Activated B cell treated with CpG ODN at 0.5 μM for 24 hours (primary cell): ENCODE measurements around the gene GIT2. TPM values are rescaled to one million over a fixed set of nuclear protein-coding genes. Genes with fewer than 3 reads are reported as not detected.

Source experiments
- ATAC-seq: fragments of 200-7000 bp; cut with Tn5 transposase; one replicate; pipeline ENCODE4 v1.10.0; 2021; ENCODE audit warnings: low read depth, mild to moderate bottlenecking, moderate library complexity
- CTCF ChIA-PET: fragments of 350-600 bp; sonication (Branson Sonifier 250); formaldehyde crosslinking; loops from one replicate; lab custom pipeline; 2021; ENCODE audit warnings: antibody characterized with exemption; lab: Charles Lee
- POLR2A ChIA-PET: fragments of 350-600 bp; sonication (Branson Sonifier 250); formaldehyde crosslinking; loops from one replicate; lab custom pipeline; 2021; ENCODE audit warnings: antibody characterized with exemption; lab: Charles Lee
- DNase-seq: peaks from one replicate; pipeline ENCODE4 v3.0.0; 2022
- H3K27ac Mint-ChIP-seq: one replicate; pipeline ENCODE4 v1.8.0; 2020; ENCODE audit warnings: mixed read lengths
- H3K27me3 Mint-ChIP-seq: one replicate; pipeline ENCODE4 v1.8.0; 2021; ENCODE audit warnings: mixed read lengths
- H3K36me3 Mint-ChIP-seq: one replicate; pipeline ENCODE4 v1.8.0; 2021; ENCODE audit warnings: low read depth, mixed read lengths
- H3K4me1 Mint-ChIP-seq: one replicate; pipeline ENCODE4 v1.8.0; 2021; ENCODE audit warnings: mixed read lengths
- H3K4me3 Mint-ChIP-seq: one replicate; pipeline ENCODE4 v1.8.0; 2020; ENCODE audit warnings: mild to moderate bottlenecking, mixed read lengths
- H3K9me3 Mint-ChIP-seq: one replicate; pipeline ENCODE4 v1.8.0; 2020; ENCODE audit warnings: mixed read lengths
- CTCF ChIP-seq: fragments of 200-600 bp; IDR thresholded peaks from one replicate; pipeline ENCODE4 v1.8.0; 2022; ENCODE audit warnings: antibody characterized with exemption, mild to moderate bottlenecking
- intact Hi-C: fragments of 100-400 bp; cut with micrococcal nuclease; formaldehyde crosslinking; loops from one replicate; pipeline ENCODE4 v1.15.1; 2024
- total RNA-seq: library from RNA; stranded (reverse); gene quantifications from 2 replicates; pipeline ENCODE4 v1.2.3, GENCODE V29; 2022

GIT2 gene
- total RNA-seq, result 89.2 and 107 TPM in 2 replicates

- Mint-ChIP-seq H3K9me3 (no peaks in the 10 kb centered on the region), H3K4me3 (peak within 1 kb of the TSS; percentile 96), H3K27ac (peak within 1 kb of the TSS; percentile 95), H3K4me1 (peaks cover 80% of the 10 kb centered on the region), H3K27me3 (no peaks in the 10 kb centered on the region), H3K36me3 (peaks cover 25% of the 10 kb centered on the region)
- DNase-seq (peak; percentile 86), ATAC-seq (peak; percentile 72)
- intact Hi-C loops, result loop anchor here (1.0 to 10.0 kb wide), 4 partner anchors 23 to 1409 kb away; partner anchors contain the start of genes FAM222A, GLTP and SH2B3
- no peak for TF ChIP-seq CTCF
- ChIA-PET POLR2A (interaction anchor here (0.5 to 13.7 kb wide), 6 partner anchors 8 to 133 kb away, joined by 3 to 251 read pairs (median 8); no protein-coding TSS in a partner anchor), CTCF (interaction anchor here (0.6 kb wide), 1 partner anchor 143 kb away, joined by 3 read pairs; no protein-coding TSS in a partner anchor)
Measured at GRCh38 chr12:109995686-109996482, at the start of gene GIT2. Gene GIT2 (minus strand): TSS chr12:109996368. CDS start chr12:109996224, 144 bp downstream.

GRCh38 chr12:110042264-110042663, 46.1 kb upstream of the GIT2 start:
- no peak for ATAC-seq
- intact Hi-C loops, result no loop called here
- no peak for TF ChIP-seq CTCF
- H3K27ac Mint-ChIP-seq, result peak overlapping the region; percentile 56
- peaks cover 53% of the 10 kb centered on the region for H3K36me3 Mint-ChIP-seq
- no peaks in the 10 kb centered on the region for H3K27me3 Mint-ChIP-seq
- ChIA-PET CTCF (interaction anchor here (0.7 kb wide), 1 partner anchor 11 kb away, joined by 4 read pairs; no protein-coding TSS in a partner anchor), POLR2A (no interaction called here)
- H3K4me3 Mint-ChIP-seq, result no peak overlapping the region
- DNase-seq, result no peak
- peaks cover 41% of the 10 kb centered on the region for H3K4me1 Mint-ChIP-seq
- H3K9me3 Mint-ChIP-seq, result no peaks in the 10 kb centered on the region

GRCh38 chr12:110039085-110039807, 43.1 kb upstream of the GIT2 start:
- Mint-ChIP-seq H3K4me3 (no peak overlapping the region), H3K27me3 (no peaks in the 10 kb centered on the region), H3K36me3 (peaks cover 78% of the 10 kb centered on the region), H3K4me1 (peaks cover 32% of the 10 kb centered on the region), H3K27ac (peak overlapping the region; percentile 61), H3K9me3 (no peaks in the 10 kb centered on the region)
- POLR2A ChIA-PET, result interaction anchor here (2.1 kb wide), 1 partner anchor 26 kb away, joined by 6 read pairs; no protein-coding TSS in a partner anchor
- CTCF ChIA-PET, result no interaction called here
- intact Hi-C loops, result no loop called here
- ATAC-seq (no peak), DNase-seq (no peak)
- TF ChIP-seq CTCF, result no peak

- Mint-ChIP-seq H3K27me3 (no peaks in the 10 kb centered on the region), H3K4me3 (no peak overlapping the region), H3K36me3 (peaks cover 82% of the 10 kb centered on the region), H3K9me3 (no peaks in the 10 kb centered on the region), H3K27ac (no peak overlapping the region), H3K4me1 (peaks cover 30% of the 10 kb centered on the region)
- CTCF ChIA-PET, result no interaction called here
- no peak for TF ChIP-seq CTCF
- POLR2A ChIA-PET, result interaction anchor here (2.1 kb wide), 1 partner anchor 26 kb away, joined by 6 read pairs; no protein-coding TSS in a partner anchor
- no peak for ATAC-seq
- DNase-seq, result no peak
- intact Hi-C loops, result no loop called here
Measured at GRCh38 chr12:110038741-110039084, 42.5 kb upstream of the GIT2 start.

GRCh38 chr12:110037315-110037714, 41.1 kb upstream of the GIT2 start:
- no peak overlapping the region for H3K4me3 Mint-ChIP-seq
- H3K9me3 Mint-ChIP-seq, result no peaks in the 10 kb centered on the region
- no peak overlapping the region for H3K27ac Mint-ChIP-seq
- no peaks in the 10 kb centered on the region for H3K27me3 Mint-ChIP-seq
- no peak for DNase-seq
- intact Hi-C loops, result no loop called here
- H3K36me3 Mint-ChIP-seq, result peaks cover 82% of the 10 kb centered on the region
- no peak for ATAC-seq
- ChIA-PET POLR2A (interaction anchor here (1.2 kb wide), 1 partner anchor 152 kb away, joined by 6 read pairs; no protein-coding TSS in a partner anchor), CTCF (no interaction called here)
- TF ChIP-seq CTCF, result no peak
- H3K4me1 Mint-ChIP-seq, result peaks cover 22% of the 10 kb centered on the region
